Stomach (tissue), 4 donors: ENCODE results near the gene CLP1.

Experiments
- EP300 ChIP-seq: sonication (generic); formaldehyde crosslinking; IDR thresholded peaks from one replicate; pipeline ENCODE4 v1.6.1; 2017; ENCODE audit warnings: antibody characterized with exemption
- POLR2A ChIP-seq, 4 donors: fragments of 450-650 bp; IDR thresholded peaks; one replicate each; pipeline ENCODE4 v1.6.1; 2016; ENCODE audit warnings: antibody characterized with exemption in 4 of 4, control low read depth in 2 of 4, mild to moderate bottlenecking in 1 of 4, moderate library complexity in 1 of 4
- POLR2AphosphoS5 ChIP-seq, 3 donors: sonication (generic); formaldehyde crosslinking; IDR thresholded peaks; one replicate each; pipeline ENCODE4 v1.6.1; 2016; ENCODE audit warnings: antibody characterized with exemption in 3 of 3
- TF ChIP-seq, protein P1 (sequence below), 7 experiments: fragments of 450-650 bp in 4 of 7; fragments of 200-600 bp in 3 of 7; sonication (generic) in 3 of 7; IDR thresholded peaks; one replicate each; pipeline ENCODE4 v1.5.1; 2016 to 2019; ENCODE audit warnings: antibody characterized with exemption in 7 of 7, control low read depth in 2 of 7, mild to moderate bottlenecking in 1 of 7

- TF ChIP-seq, protein P1, sequence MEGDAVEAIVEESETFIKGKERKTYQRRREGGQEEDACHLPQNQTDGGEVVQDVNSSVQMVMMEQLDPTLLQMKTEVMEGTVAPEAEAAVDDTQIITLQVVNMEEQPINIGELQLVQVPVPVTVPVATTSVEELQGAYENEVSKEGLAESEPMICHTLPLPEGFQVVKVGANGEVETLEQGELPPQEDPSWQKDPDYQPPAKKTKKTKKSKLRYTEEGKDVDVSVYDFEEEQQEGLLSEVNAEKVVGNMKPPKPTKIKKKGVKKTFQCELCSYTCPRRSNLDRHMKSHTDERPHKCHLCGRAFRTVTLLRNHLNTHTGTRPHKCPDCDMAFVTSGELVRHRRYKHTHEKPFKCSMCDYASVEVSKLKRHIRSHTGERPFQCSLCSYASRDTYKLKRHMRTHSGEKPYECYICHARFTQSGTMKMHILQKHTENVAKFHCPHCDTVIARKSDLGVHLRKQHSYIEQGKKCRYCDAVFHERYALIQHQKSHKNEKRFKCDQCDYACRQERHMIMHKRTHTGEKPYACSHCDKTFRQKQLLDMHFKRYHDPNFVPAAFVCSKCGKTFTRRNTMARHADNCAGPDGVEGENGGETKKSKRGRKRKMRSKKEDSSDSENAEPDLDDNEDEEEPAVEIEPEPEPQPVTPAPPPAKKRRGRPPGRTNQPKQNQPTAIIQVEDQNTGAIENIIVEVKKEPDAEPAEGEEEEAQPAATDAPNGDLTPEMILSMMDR (IDR thresholded peaks at IDR 0.05): no peak
- TF ChIP-seq EP300 (no peak), POLR2A (IDR thresholded peaks at IDR 0.05) (peak in 1 of 4 donors; percentile 27), POLR2AphosphoS5 (IDR thresholded peaks at IDR 0.05) (peak in 2 of 3 donors; percentile 16 to 20)
Measured at GRCh38 chr11:57667117-57667735, 9.7 kb downstream of the CLP1 start.
